SHP77 treated with DMSO at 0.1 percent for 48 hours (cell line): ENCODE results near the gene ACTR3C.
"Not testable (repeated sequence)": the region's sequence is repeated elsewhere in the genome, so short reads cannot be mapped to it uniquely, and the experiment has no call there.

ENCODE experiments used
- DNase-seq: peaks from one replicate; lab custom pipeline; 2025; lab: John Stamatoyannopoulos, UW

The ACTR3C gene

GRCh38 chr7:150336746-150337145 lies 13.4 kb upstream of the ACTR3C start:
- no peak for DNase-seq

GRCh38 chr7:150335774-150336112 lies 12.4 kb upstream of the ACTR3C start:
- DNase-seq, result no peak

GRCh38 chr7:150335108-150335773 lies 11.9 kb upstream of the ACTR3C start:
- no peak for DNase-seq

- no peak for DNase-seq
These were observed 10.8 kb upstream of the ACTR3C start for GRCh38 chr7:150334108-150334507.

- no peak for DNase-seq
These were observed 10.3 kb upstream of the ACTR3C start for GRCh38 chr7:150333659-150334058.

- DNase-seq, result no peak
These were observed 9.7 kb upstream of the ACTR3C start for GRCh38 chr7:150332852-150333635.

- no peak for DNase-seq
These were observed 7.0 kb upstream of the ACTR3C start for GRCh38 chr7:150330211-150330885.

GRCh38 chr7:150329331-150330120 lies 6.2 kb upstream of the ACTR3C start:
- DNase-seq, result no peak

GRCh38 chr7:150327308-150327707 lies 4.0 kb upstream of the ACTR3C start:
- DNase-seq, result no peak

- DNase-seq, result no peak
These were observed 3.4 kb upstream of the ACTR3C start for GRCh38 chr7:150326657-150327268.

GRCh38 chr7:150325901-150326300 lies 2.6 kb upstream of the ACTR3C start:
- DNase-seq, result no peak

GRCh38 chr7:150325110-150325611 lies 1.8 kb upstream of the ACTR3C start:
- DNase-seq, result no peak

GRCh38 chr7:150324373-150324961 lies 1.1 kb upstream of the ACTR3C start:
- no peak for DNase-seq

GRCh38 chr7:150323682-150324372 lies 482 bp upstream of the ACTR3C start:
- DNase-seq, result no peak

- DNase-seq, result no peak
These were observed 1.1 kb downstream of the ACTR3C start for GRCh38 chr7:150322114-150322832.

- no peak for DNase-seq
These were observed 1.6 kb downstream of the ACTR3C start for GRCh38 chr7:150321788-150322113.

- DNase-seq, result no peak
These were observed 5.4 kb downstream of the ACTR3C start for GRCh38 chr7:150317748-150318444.

GRCh38 chr7:150316987-150317386 lies 6.4 kb downstream of the ACTR3C start:
- DNase-seq, result not testable (repeated sequence)

GRCh38 chr7:150314639-150315239 lies 8.6 kb downstream of the ACTR3C start:
- no peak for DNase-seq
